Activated T-helper 9 cell treated with anti-CD3 and anti-CD28 coated beads, Interleukin-2, amount 50 U/mL, for 16 hours (primary cell): ENCODE data around the gene TOMM40L.
A peak's percentile ranks its signal among the peaks of the same experiment; 100 is the strongest.
"Not testable (repeated sequence)": the region's sequence is repeated elsewhere in the genome, so short reads cannot be mapped to it uniquely, and the experiment has no call there.

Source experiments
- DNase-seq: peaks from one replicate; pipeline ENCODE4 v3.0.0-alpha.2; 2020; ENCODE audit warnings: low read depth

Gene TOMM40L

GRCh38 chr1:161222175-161223019, 3.5 kb upstream of the TOMM40L start:
- no peak for DNase-seq

GRCh38 chr1:161223805-161224694, 1.8 kb upstream of the TOMM40L start:
- no peak for DNase-seq

- not testable (repeated sequence) for DNase-seq
Measured at GRCh38 chr1:161224695-161225087, 1.2 kb upstream of the TOMM40L start.

DNA sequence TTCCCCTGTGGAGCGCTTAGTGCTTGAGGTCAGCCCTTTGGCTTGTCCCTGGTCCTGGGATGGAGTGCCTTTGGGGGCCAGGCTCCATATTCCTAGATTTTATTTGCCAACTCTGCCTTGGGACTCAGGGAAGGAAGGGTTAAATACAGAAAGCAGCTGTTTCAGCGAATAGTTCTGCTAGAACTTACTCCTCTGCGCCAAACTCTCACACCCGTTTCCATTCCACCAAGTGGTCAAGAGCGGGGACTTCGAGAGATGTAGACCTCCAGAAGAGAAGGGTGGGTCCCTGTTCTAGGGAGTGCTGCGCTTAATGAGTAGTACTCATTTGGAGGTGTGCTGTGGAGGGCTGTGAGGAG, 704 bp upstream of the TOMM40L start:
- DNase-seq: no peak

GRCh38 chr1:161226320-161226711, 456 bp downstream of the TOMM40L start:
- no peak for DNase-seq

DNA sequence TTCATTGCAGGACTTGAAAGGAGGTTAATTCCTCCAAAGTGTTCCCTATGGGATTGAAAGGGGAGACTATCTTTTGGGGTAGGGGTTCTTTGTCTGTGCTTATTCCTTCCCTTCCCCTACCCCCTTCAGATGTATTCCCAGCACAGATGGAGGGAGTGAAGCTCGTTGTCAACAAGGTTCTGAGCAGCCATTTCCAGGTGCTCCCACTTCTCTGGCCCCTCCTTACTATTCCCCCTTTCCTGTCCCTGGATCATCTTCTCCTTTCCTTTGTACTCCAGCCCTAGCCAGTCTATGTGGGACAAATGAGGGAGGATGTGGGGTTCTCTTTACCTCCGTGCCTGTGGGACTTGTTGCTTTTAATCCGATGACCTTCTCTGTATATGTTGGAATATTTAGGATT, 899 bp downstream of the TOMM40L start:
- DNase-seq: no peak

GRCh38 chr1:161227196-161227871, 1.5 kb downstream of the TOMM40L start:
- DNase-seq: peak; percentile 80

DNA sequence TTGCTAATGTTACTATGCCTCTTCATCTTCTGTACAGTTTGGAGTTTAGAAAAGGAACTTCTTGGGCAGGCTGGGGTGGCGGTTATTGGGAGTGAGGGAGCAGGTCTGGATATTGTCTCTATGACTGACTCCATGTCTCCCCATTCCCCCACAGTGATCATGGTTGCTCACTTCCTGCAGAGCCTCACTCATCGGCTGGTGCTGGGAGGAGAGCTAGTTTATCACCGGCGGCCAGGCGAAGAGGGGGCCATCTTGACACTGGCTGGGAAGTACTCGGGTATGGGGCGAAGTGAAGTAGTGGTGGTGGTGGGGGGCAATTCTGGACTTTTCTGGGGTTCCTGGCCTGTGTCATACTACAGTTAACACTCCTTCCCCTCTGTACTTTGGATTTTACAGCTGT, 2.2 kb downstream of the TOMM40L start:
- no peak for DNase-seq

- DNase-seq: no peak
Measured at GRCh38 chr1:161229896-161230295, 4.0 kb downstream of the TOMM40L start.

DNA sequence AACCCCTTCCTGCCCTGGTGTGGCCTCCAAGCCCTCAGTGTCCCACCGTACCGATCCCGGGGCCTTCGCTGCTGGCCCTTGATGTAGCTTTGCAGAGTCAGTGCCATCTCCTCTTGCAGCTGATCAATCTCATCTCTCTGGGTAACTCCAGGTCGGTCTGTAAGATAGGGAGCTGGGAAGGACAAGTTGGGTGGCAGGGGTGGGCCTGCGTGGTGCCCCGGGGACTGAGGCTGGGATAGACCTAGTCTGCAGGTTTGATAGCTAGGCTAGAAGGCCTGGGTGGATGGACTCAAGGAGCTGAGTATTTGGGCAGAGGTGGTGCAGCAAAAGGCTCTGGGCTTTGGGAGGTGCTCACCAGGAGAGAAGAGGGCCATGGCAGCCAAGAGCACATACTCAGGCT, 4.9 kb downstream of the TOMM40L start:
- DNase-seq: no peak

GRCh38 chr1:161233102-161233501, 7.2 kb downstream of the TOMM40L start:
- no peak for DNase-seq

DNA sequence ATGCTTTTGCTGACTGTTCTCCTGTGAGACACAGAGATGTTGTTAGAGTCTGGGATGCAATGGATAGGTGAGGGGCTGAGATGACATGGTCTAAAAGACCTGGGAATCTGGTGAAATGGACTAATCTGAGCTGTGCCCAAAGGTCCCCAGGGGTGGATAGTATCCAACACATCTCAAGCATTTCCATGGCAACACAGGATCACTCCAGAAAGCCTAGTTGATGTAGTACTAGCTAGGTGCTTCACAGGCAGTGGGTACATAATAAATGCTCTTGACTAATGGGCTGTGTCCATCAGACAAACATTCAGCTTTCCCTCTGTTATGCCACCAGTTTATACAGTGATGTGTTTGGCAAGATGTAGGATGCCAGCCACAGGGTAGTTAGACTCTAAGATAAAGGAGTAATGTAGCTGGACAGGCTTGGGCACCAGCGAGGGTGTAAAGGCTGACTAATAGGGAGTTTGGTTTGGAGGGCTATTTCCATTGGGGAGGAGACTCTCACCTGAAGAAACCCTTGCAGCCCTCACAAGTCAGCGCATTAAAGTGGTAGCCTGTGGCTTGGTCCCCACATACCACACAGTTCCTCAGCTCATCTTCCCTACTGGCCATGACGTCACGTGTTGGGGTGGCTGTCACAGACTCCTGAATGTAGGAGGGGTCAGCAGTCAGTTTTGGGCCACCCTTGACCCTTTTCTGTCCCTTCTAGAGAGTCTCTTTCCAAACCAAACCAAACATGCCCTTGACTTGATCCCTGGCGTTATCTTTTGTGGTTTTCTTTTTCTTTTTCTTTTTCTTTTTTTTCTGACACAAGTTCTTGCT, 10.3 kb downstream of the TOMM40L start:
- no peak for DNase-seq

DNA sequence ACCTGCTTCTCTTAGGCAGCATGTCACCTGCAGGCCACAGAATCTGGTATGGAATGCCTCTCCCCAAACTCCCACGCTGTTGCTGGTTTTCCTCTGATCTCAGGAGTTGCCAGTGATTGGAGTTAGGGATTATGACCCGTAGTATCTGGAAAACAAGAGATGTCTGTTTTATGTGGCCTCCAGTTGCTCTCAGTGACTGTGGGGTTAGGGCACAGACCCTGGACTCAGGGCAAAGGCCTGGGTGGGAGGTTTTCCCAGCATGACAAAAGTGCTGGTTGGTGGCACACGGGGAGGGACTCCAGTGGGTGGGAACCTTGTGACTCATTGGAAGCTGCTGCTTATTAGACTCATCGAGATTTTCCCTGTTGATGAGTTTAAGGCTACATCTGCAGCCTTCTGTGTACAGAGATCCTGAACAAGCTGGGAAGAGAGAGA, 12.2 kb downstream of the TOMM40L start, which contains the start of gene NR1I3:
NR1I3 (minus strand) TSS at position 165 of the 435 bp plus-strand sequence. CDS start 1,638 bp downstream, outside the sequence.
- DNase-seq: no peak

GRCh38 chr1:161241682-161242081, 15.8 kb downstream of the TOMM40L start:
- no peak for DNase-seq

GRCh38 chr1:161242313-161242712, 16.5 kb downstream of the TOMM40L start:
- no peak for DNase-seq

DNA sequence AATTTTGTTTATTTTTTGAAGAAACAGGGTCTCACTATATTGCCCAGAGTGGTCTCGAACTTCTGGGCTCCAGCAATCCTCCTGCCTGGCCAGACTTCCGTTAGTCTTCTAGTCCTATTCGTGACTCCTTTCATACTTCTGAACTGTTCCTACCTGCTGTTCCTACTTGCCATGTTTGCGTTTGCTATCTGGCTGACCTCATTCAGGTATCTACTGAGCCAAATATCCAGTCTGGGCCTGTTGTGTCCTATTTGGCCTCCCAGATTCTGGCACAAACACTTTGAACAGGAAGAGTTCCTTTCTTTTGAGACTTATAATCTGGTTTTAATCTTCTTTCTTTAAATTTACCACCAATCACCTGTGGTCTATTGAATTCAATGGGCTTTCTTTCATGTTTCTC, 19.0 kb downstream of the TOMM40L start:
- no peak for DNase-seq

DNA sequence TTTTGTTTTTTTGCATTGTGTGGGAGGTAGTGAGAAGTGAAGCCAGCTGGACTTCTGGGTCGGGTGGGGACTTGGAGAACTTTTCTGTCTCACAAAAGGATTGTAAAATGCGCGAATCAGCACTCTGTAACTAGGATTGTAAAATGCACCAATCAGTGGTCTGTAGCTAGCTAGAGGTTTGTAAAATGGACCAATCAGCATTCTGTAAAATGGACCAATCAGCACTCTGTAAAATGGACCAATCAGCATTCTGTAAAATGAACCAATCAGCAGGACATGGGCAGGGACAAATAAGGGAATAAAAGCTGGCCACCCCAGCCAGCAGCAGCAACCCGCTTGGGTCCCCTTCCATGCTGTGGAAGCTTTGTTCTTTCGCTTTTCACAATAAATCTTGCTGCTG, 24.2 kb downstream of the TOMM40L start:
- not testable (repeated sequence) for DNase-seq

DNA sequence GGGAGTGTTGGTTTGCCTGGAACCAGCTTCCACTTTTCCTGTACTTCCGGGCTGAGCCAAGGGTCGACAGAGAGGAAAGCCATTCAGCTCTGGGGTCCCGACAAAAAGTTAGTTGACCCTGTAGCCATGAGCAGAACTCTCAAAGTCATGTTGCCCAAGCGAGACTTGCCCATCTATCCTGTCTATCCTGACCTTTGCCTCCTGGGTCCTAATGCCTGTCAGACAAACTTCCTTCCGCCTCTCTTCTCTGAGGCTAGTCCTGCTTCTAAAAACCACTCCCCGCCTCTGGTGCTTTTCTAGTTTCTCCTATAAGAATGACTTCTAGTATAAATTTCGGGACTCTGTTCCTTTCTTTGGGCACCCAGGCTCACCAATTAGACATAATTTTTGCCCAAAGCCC, 25.0 kb downstream of the TOMM40L start:
- no peak for DNase-seq

- DNase-seq: no peak
Measured at GRCh38 chr1:161251579-161251978, 25.7 kb downstream of the TOMM40L start.

DNA sequence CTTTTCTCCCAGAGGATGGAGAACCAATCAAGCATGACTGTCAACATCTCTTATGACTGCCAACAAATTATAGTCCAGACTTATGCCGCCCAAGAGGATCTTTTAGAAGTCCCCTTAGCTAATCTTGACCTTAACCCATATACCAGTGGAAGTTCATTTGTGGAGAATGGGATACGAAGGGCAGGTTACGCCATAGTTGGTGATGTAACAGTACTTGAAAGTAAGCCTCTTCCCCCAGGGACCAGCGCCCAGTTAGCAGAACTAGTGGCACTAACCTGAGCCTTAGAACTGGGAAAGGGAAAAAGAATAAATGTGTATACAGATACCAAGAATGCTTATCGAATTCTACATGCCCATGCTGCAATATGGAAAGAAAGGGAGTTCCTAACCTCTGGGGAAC, 29.4 kb downstream of the TOMM40L start:
- DNase-seq: not testable (repeated sequence)

- not testable (repeated sequence) for DNase-seq
Measured at GRCh38 chr1:161255955-161256520, 30.2 kb downstream of the TOMM40L start.
